ENCODE results near the gene WDFY2.

- TF ChIP-seq PRDM15 (CRISPR knock-in tag; IDR thresholded peaks at IDR 0.05) = no peak
- no peak for TF ChIP-seq ATF2 (CRISPR knock-in tag; IDR thresholded peaks at IDR 0.05; ENCODE audit: borderline replicate concordance, low read depth)
- TF ChIP-seq E2F4 (CRISPR knock-in tag; IDR thresholded peaks at IDR 0.05; ENCODE audit: borderline replicate concordance, low read depth) = no peak
- TF ChIP-seq TEAD4 (CRISPR knock-in tag; IDR thresholded peaks at IDR 0.05) = no peak
- no peak for TF ChIP-seq MAX (CRISPR knock-in tag; IDR thresholded peaks at IDR 0.05)
- TF ChIP-seq CTCF (IDR thresholded peaks at IDR 0.05) = no peak
- TF ChIP-seq ZNF263 (CRISPR knock-in tag; IDR thresholded peaks at IDR 0.05; ENCODE audit: low read depth) = no peak
- TF ChIP-seq NFE2L1 (CRISPR knock-in tag; IDR thresholded peaks at IDR 0.05) = no peak
- TF ChIP-seq NR2C2 (CRISPR knock-in tag; IDR thresholded peaks at IDR 0.05) = no peak
These were observed 91.1 kb downstream of the WDFY2 start for GRCh38 chr13:51675385-51675784.

All from WTC11 (cell line).